ENCODE results near the gene GDPGP1.
"Not testable (repeated sequence)": the region's sequence is repeated elsewhere in the genome, so short reads cannot be mapped to it uniquely, and the experiment has no call there.

Gene GDPGP1

DNA sequence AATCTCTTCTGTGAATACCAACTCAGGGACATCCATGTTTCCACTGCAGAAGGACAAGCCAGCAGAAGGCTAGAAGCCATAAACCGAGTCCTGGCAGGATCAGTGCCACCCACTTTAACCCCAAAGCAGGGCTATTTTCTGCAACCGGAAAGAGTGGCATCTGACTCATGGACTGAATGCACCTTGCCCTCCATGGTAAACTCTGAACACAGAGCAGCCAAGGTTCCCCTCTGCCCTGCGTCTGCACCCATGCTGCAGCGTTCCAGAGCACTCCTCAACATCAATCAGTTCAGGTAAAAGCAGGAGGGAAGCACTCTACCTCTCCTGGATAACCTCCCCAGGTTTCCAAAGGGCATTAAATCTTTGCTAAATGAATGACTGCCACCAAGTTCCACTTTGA, 30.7 kb downstream of the GDPGP1 start:
- DNase-seq, result no peak

DNA sequence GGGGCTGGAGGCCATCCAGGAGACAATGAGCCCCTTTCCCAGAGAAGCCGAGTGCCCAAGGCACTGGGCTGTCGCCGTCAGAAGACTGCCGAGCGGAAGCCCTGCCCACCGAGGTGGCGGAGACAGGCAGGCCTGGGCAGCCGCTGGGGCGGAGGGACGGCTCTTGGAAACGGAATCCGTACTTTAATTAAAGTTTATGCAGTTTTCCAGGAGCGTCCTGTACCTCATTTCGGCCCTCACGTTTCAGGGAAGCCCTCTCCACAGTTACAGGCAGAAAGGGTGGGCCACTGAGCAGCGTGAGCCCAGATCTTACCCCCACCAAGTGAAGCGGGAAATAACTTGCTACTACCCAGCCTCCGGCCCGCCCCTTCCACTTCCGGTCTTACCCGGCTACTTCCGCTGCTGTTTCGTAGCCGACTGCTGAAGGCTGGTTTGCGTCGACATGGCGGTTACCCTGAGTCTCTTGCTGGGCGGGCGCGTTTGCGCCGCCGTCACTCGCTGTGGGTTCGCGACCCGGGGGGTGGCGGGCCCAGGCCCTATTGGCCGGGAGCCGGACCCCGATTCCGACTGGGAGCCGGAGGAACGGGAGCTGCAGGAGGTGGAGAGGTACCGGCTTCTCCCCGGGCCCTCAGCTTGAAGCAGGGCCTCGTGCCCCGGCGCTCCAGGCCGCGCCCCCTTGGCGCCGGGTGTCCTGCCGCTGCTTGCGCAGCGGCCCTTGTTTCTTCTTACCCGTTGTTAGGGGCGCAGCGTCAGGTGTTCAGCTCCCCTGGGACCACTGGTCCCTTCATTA, 31.5 kb downstream of the GDPGP1 start, which contains the start of gene NGRN:
Gene NGRN, plus strand, starts transcription at position 402 of the 790 bp plus-strand sequence. Its CDS starts 41 bp downstream, at position 443.
- DNase-seq, result peak; percentile 81

DNA sequence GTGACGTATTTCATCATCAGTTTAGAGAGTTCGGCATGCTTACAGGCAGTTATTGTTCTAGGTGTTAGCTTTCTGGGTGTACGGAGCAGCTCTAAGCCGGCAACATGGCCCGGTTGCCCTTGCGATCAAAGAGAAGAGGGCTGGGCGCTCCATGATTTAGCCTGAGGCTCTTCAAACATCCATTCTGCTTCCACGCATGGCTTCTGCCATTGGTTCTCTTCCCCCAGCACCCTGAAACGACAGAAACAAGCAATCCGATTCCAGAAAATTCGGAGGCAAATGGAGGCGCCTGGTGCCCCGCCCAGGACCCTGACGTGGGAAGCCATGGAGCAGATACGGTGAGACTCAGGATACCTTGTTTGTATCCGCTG, 32.0 kb downstream of the GDPGP1 start:
- DNase-seq, result peak; percentile 29

DNA sequence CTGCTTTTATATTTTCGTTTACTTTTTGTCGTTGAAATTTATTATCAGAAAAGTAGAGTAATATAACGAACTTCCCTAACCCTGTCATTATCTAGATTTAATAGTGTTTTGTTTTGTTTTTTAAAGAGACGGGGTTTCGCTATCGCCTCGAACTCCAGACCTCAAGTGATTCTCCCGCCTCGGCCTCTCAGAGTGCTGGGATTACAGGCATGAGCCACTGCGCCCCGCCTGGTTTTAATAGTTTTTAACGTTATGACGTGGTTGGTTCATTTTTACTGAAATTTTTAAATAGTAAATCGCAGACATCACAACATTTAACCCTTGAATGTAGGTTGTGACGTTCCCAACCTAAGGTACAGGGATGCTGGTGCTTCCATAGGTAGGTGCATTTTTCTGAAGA, 32.5 kb downstream of the GDPGP1 start:
- no peak for DNase-seq

DNA sequence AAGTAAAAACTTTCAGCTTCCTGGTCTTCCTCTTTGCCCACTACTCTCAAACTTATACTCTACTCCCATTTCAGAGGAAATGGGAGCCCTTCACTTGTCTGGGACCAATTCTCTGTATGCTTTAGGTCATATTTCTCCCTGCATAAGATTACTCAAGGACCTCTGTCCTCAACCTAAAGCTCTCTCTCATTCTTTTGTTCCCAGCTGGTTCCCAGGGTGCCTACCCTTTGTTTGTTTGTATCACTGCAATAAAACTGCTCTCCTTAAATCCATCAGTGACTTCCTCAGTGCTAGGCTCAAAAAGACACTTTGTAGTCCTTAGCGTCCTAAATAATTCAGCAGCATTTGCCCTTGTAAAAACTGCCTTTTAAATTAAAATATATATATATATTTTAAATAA, 34.4 kb downstream of the GDPGP1 start:
- DNase-seq, result no peak

DNA sequence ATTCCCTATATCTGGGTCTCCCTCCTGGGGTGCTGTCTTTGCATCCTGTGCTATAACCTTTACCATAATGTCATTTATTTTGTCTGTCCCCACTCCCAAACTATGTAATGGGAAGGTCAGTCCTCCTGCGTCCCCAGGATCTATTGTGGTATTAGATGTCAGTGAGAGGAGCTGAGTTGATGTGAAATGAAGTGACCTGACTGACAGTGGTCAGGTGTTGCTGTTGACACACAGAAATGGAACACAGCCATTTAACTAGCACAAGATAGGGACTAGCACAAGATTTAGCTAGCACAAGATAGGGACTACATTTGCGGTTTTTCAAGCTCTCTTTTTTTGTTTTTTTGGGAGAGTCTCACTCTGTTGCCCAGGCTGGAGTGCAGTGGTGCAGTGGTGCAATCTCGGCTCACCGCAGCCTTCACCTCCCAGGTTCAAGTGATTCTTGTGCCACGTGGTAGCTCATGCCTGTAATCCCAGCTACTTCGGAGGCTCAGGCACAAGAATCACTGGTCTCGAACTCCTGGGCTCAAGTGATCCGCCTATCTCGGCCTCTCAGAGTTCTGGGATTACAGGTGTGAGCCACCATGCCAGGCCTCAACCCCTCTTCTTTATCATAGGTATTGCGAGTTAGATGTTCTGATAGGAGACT, 36.6 kb downstream of the GDPGP1 start:
- no peak for DNase-seq

DNA sequence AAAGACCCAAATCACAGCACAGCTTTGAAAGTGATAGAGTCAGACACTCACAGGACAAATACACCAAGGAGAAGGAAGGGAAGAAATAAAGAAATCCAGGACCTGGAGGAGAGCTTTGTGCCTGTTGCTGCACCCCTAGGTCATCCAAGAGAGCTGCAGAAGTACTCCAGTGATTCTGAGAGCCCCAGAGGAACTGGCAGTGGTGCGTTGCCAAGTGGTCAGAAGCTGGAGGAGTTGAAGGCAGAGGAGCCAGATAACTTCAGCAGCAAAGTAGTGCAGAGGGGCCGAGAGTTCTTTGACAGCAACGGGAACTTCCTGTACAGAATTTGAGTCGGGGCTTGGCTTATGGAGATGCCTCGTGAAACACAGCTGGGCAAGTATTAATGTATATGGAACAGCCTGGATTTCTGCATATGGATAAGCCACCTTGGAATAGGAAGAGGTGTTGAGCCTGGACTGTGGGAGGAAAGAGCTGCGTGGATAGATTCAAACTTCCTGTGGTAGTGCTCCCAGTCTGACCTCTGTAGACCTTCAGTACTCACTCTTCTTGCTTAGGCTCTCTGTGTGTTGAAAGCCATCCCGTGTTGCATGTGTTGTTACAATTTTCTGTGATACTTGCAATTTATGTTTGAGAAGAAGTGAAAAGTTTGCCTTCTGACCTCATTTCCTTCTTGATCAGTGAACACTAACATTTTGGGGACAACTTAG, 37.6 kb downstream of the GDPGP1 start:
- no peak for DNase-seq

DNA sequence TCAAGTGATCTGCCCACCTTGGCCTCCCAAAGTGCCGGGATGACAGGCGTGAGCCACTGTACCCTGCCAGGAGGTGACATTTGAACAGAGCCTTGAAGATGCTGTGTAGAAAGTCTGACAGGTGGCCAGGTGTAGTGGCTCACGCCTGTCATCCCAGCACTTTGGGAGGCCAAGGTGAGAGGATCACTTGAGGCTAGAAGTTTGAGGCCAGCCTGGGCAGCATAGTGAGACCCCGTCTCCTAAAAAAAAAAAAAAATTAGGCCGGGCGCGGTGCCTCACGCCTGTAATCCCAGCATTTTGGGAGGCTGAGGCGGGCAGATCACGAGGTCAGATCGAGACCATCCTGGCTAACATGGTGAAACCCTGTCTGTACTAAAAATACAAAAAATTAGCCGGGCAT, 44.5 kb downstream of the GDPGP1 start:
- not testable (repeated sequence) for DNase-seq

DNA sequence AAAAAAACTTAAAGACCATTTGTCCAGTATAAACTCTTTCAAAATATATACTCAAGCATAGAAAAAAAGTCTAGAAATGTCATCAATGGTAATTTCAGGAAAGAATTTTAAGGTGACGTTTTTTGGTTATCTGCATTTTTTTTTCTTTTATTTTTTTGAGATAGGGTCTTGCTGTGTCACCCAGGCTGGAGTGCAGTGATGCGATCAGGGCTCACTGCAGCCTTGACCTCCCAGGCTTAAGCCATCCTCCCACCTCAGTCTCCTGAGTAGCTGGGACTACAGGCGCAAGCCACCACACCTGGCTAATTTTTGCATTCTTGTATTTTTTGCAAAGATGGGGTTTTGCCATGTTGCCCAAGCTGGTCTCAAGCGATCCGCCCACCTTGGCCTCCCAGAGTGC, 46.7 kb downstream of the GDPGP1 start:
- DNase-seq, result not testable (repeated sequence)

DNA sequence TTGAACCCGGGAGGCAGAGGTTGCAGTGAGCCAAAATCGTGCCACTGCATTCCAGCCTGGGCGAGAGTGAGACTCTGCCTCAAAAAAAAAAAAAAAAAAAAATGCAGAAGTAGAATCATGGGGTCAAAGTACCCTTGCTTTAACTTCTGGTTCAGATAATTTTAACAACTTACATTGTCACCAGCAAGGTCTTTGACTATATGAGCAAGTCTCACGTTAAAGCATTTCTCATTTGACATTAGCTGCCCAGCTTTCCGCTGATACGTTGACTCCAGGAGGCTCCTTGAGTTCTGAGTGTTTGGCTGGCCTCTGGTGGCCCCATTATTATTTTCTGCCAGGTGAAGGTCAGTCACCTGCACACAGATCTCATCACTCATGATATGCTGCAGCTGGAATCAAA, 47.6 kb downstream of the GDPGP1 start:
- peak; percentile 7 for DNase-seq

DNA sequence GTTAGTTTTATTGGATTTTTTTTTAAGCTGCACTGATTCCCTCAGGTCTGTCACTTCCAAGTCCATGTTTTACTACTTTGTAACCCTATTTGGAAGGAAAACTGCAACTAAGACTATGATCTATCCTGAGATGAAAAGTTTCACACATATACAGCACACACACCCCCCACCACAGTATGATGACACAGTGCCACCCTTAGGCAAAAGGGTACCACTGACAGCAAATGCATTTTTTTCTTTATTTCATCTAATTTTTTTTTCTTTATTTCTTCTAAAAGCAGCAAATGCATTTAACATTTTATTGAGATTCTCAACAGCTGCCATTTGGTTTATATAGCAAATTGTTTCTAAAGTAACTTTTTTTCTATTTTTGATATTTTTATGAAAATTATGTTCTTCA, 52.7 kb downstream of the GDPGP1 start:
- DNase-seq, result no peak

DNA sequence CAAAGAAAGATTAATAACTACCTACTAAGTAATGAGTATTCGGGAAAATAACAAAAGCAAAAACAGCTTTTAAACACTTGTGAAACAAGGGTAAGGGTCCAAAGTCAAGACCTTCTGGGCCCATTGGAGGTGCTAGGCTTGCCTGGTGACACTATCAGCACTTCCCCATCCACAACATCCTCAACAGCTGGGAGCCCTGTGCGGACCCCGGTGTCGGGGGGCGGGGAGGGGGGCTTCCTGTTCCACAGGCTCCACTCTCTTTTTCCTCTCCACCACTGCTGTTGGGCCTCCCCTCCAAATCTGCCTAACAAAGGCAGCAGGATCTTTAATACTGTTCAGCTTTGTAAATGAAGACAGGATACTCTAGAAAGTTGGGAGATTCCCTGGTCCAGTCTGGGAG, 53.1 kb downstream of the GDPGP1 start:
- DNase-seq, result no peak

DNA sequence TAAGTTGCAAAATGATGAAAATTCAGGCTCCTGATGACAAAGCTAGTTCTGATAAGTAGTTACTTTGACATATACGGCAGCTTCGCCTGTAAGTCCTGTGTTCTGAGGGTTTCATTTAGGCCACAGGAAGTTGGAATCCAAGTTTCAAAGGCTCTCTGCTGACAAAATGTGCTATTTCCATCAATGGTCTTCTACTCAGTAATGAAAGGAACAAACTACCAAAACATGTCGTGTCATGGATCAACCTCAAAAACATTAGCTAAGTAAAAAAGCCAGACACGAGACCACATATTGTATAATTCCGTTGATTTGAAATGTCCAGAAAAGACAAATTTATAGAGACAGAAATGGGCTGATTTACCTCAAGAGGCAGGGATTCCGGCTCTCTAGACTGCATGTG, 53.9 kb downstream of the GDPGP1 start:
- no peak for DNase-seq

DNA sequence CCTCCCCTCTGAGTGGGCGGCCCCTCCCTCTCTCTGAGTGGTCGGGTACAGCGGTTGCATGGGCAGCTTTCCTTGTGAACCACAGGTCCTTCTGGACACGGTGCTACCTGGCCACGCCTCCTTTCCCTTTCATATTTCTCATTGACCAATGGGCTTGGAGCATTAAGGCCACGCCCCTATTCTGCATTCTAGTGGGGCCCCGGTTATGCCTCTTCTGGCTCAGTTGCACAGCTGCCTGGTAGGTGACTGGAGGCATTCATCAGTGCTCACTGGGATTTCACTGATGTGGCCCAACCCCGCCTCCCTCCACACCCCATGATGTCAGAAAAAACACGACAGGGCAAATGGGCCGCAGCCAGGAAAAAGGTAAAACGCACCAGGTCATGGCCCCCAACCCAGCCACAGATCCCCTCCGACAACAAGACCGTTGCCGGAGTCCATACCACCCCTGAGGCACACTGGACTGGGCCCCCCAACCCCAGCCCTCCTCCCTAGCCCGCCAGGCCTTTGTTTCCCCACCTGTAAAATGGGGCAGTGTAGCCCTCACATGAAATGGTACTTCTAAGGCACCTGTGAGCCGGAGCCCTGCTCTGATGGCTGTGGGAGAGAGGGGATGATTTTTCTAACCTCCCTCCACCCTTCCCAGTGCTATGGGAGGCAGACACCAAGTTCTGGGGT, 57.8 kb downstream of the GDPGP1 start:
- peak; percentile 66 for DNase-seq

DNA sequence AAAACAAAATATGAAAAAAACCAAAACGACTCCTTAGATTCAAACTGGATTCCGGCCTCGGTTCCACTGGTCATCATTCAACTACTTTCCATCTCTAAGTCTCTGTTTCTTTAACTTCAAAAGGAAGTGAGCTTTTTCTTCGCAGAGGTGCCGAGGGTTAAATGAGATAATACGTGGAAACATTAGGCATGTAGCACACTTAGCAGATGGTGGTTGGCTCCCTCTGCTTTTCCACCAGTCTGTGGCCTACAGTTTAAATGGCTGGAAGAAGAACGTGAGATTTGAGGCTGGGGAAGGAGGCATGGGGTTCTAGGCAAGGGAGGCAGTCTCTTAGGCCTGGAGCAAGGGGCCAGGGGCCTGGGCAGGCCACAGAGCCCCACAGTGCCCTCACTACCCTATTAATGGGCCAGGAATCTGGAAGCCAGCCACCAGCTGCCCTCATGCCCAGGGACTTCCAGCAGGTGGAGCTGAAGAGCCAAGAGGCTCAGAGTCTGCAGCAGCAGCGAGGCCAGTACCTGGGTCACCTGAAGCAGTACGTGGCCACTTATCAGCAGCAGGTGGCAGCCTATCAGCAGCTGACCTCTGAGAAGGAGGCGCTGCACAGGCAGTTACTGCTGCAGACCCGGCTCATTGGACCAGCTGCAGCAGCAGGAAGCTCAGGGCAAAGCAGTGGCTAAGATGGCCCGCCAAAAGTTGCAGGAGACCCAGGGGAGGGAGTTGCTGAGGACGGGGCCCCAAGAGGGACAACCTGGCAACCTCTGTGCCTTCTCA, 59.2 kb downstream of the GDPGP1 start:
- DNase-seq, result peak; percentile 95

DNA sequence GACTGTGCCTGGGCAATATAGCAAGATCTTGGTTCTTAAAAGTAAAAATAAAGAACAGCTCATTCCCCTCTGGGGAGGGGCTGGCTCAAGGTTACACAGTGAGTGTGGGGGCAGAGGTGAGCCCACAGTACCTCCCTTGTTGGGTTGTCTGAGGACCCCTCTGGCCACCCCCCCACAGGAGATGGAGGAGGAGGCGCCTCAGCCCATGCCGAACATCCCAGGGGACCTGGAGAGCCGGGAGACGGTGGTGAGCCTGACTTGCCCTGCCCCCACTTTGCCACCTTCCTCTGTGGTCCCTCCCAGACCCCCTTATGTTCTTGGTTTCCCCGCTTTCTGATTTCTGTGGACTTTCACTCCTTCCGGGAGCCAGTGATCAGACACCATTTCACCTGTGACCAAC, 60.1 kb downstream of the GDPGP1 start:
- no peak for DNase-seq

DNA sequence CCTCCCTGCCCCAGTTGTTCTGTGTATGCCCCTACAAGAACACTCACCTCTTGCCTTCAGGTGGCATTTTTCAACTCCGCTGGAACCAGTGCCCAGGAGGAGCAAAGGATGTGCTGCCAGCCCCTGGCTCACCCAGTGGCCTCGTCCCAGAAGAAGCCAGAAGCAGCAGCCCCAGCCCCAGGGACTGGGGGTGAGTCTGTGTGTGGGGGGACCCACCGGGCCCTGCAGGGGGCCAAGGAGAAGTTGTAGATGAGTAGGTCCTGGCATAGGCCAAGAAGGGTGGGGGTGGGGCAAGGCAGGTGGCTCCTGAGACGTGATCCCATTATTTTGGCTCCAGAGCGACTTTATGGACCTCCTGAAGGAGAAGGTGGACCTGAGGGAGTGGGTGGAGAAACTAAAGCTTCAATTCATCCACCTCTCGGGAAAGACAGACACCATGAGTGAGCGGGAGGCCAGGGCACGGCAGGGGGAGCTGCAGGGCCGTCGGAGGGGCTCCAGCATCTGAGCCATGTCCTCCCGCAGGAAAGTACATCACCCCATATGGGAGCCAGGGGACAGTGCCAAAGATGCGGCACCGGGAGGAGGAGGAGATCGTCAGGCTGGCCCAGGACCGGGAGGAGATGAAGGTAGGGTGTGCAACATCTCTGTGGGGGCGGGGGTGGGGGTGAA, 60.7 kb downstream of the GDPGP1 start:
- no peak for DNase-seq

DNA sequence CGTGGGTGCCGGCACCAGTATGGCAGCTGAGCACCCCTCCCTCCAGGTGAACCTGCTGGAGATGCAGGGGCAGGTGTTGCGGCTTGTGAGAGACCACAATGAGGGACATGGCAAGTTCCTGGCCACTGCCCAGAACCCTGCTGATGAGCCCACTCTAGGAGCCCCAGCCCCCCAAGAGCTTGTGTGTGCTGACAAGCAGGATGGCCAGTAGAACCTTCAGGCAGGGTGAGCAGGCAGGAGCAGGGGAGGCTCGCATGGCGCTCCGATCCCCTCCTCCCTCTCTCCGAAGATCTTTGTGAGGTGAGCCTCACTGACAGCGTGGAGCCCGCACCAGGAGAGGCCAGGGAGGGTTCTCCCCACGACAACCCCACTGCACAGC, 61.2 kb downstream of the GDPGP1 start:
- no peak for DNase-seq
